Islet precursor cell (in vitro differentiated cells): ENCODE results near the gene SLC26A6.
A peak's percentile ranks its signal among the peaks of the same experiment; 100 is the strongest.

Experiments
- DNase-seq: peaks from one replicate; pipeline ENCODE4 v3.0.0-alpha.2; 2018

Gene SLC26A6

GRCh38 chr3:48635222-48636021 is at the start of gene SLC26A6:
Gene SLC26A6, minus strand, starts transcription at chr3:48635461. Its CDS starts 68 bp downstream, at chr3:48635393.
- DNase-seq: peak; percentile 99

- no peak for DNase-seq
Observed at GRCh38 chr3:48684480-48685143, 49.4 kb upstream of the SLC26A6 start.

- no peak for DNase-seq
Observed at GRCh38 chr3:48684054-48684349, 48.7 kb upstream of the SLC26A6 start.

- DNase-seq: no peak
Observed at GRCh38 chr3:48682786-48683185, 47.5 kb upstream of the SLC26A6 start.

- DNase-seq: no peak
Observed at GRCh38 chr3:48681974-48682610, 46.8 kb upstream of the SLC26A6 start.

GRCh38 chr3:48681541-48681880 is 46.2 kb upstream of the SLC26A6 start:
- no peak for DNase-seq

GRCh38 chr3:48680811-48681540 is 45.7 kb upstream of the SLC26A6 start:
- DNase-seq: no peak

- no peak for DNase-seq
Observed at GRCh38 chr3:48679411-48680391, 44.4 kb upstream of the SLC26A6 start.

GRCh38 chr3:48678566-48679380 is 43.5 kb upstream of the SLC26A6 start:
- DNase-seq: no peak

- DNase-seq: no peak
Observed at GRCh38 chr3:48678056-48678455, 42.8 kb upstream of the SLC26A6 start.

GRCh38 chr3:48674505-48674904 is 39.2 kb upstream of the SLC26A6 start:
- DNase-seq: no peak

GRCh38 chr3:48672522-48672921 is 37.3 kb upstream of the SLC26A6 start:
- no peak for DNase-seq

- no peak for DNase-seq
Observed at GRCh38 chr3:48664929-48665328, 29.7 kb upstream of the SLC26A6 start.

GRCh38 chr3:48664313-48664644 is 29.0 kb upstream of the SLC26A6 start:
- DNase-seq: no peak

- DNase-seq: peak; percentile 99
Observed at GRCh38 chr3:48663489-48664312, 28.4 kb upstream of the SLC26A6 start.

GRCh38 chr3:48662753-48663488 is 27.7 kb upstream of the SLC26A6 start, which contains the start of gene CELSR3:
Gene CELSR3, minus strand, starts transcription at chr3:48662886. Its CDS starts 252 bp downstream, at chr3:48662634.
- peak; percentile 88 for DNase-seq

- DNase-seq: no peak
Observed at GRCh38 chr3:48662145-48662752, 27.0 kb upstream of the SLC26A6 start.

GRCh38 chr3:48661501-48662144 is 26.4 kb upstream of the SLC26A6 start:
- peak; percentile 90 for DNase-seq
